ENCODE measurements around the gene APOBEC3A. TPM values are rescaled to one million over a fixed set of nuclear protein-coding genes. Genes with fewer than 3 reads are reported as not detected.

The APOBEC3A gene
- total and polyA plus RNA-seq, 9 donors, result 0.10 to 1.2 (median 0.64) TPM; not detected in 4

- no peaks in the 10 kb centered on the region for H3K36me3 ChIP-seq
- no peak overlapping the region for H3K27ac ChIP-seq
- DNase-seq, result no peak
- no peak overlapping the region for H3K4me3 ChIP-seq
- intact Hi-C loops (cut with DNase I), result no loop called here
- WGBS, 3 donors, result 55 to 59% methylated on average over 5 of the region's 5 CpGs; no CpG with 5 or more reads in 1 of the 3 donors
- H3K27me3 ChIP-seq, result no peaks in the 10 kb centered on the region
- no peaks in the 10 kb centered on the region for H3K4me1 ChIP-seq (ENCODE audit: insufficient read depth)
- TF ChIP-seq EP300 (IDR thresholded peaks at IDR 0.05) (no peak), POLR2A (IDR thresholded peaks at IDR 0.05) (no peak), CTCF (IDR thresholded peaks at IDR 0.05) (no peak)
- no peaks in the 10 kb centered on the region for H3K9me3 ChIP-seq
Observed at GRCh38 chr22:38966380-38966702, 8.9 kb downstream of the APOBEC3A start.

GRCh38 chr22:38966942-38967341 is 9.5 kb downstream of the APOBEC3A start:
- no peak for DNase-seq
- TF ChIP-seq CTCF (IDR thresholded peaks at IDR 0.05), result no peak
- no peak for TF ChIP-seq POLR2A (IDR thresholded peaks at IDR 0.05)
- TF ChIP-seq EP300 (IDR thresholded peaks at IDR 0.05), result no peak
- no peak overlapping the region for H3K4me3 ChIP-seq
- H3K27ac ChIP-seq, result no peak overlapping the region
- no peaks in the 10 kb centered on the region for H3K9me3 ChIP-seq
- H3K36me3 ChIP-seq, result no peaks in the 10 kb centered on the region
- H3K4me1 ChIP-seq (ENCODE audit: insufficient read depth), result no peaks in the 10 kb centered on the region
- H3K27me3 ChIP-seq, result no peaks in the 10 kb centered on the region
- intact Hi-C loops (cut with DNase I), result no loop called here
- 83 to 89% methylated on average over 7 of the region's 7 CpGs; no CpG with 5 or more reads in 1 of the 3 donors for WGBS, 3 donors

GRCh38 chr22:38967451-38968450 is 10.3 kb downstream of the APOBEC3A start:
- Histone ChIP-seq H3K27ac (no peak overlapping the region), H3K4me3 (no peak overlapping the region), H3K9me3 (no peaks in the 10 kb centered on the region), H3K36me3 (no peaks in the 10 kb centered on the region), H3K27me3 (no peaks in the 10 kb centered on the region), H3K4me1 (ENCODE audit: insufficient read depth) (no peaks in the 10 kb centered on the region)
- TF ChIP-seq EP300 (IDR thresholded peaks at IDR 0.05) (no peak), POLR2A (IDR thresholded peaks at IDR 0.05) (no peak), CTCF (IDR thresholded peaks at IDR 0.05) (no peak)
- WGBS, 3 donors, result 77 to 81% methylated on average over 15 of the region's 15 CpGs; no CpG with 5 or more reads in 1 of the 3 donors
- DNase-seq, result no peak
- intact Hi-C loops (cut with DNase I), result no loop called here

GRCh38 chr22:38968801-38969200 is 11.4 kb downstream of the APOBEC3A start:
- H3K4me1 ChIP-seq (ENCODE audit: insufficient read depth), result no peaks in the 10 kb centered on the region
- no peaks in the 10 kb centered on the region for H3K9me3 ChIP-seq
- no peaks in the 10 kb centered on the region for H3K27me3 ChIP-seq
- no peak overlapping the region for H3K27ac ChIP-seq
- intact Hi-C loops (cut with DNase I), result no loop called here
- H3K4me3 ChIP-seq, result no peak overlapping the region
- no peak for DNase-seq
- no peaks in the 10 kb centered on the region for H3K36me3 ChIP-seq
- TF ChIP-seq CTCF (IDR thresholded peaks at IDR 0.05) (no peak), POLR2A (IDR thresholded peaks at IDR 0.05) (no peak), EP300 (IDR thresholded peaks at IDR 0.05) (no peak)
- 81 to 86% methylated on average over 11 of the region's 11 CpGs; no CpG with 5 or more reads in 1 of the 3 donors for WGBS, 3 donors
